Kidney (tissue), 14 donors: ENCODE results near the gene PNPLA5. TPM values are rescaled to one million over a fixed set of nuclear protein-coding genes. Genes with fewer than 3 reads are reported as not detected.

Experiments used
- DNase-seq, 5 donors: peaks; one replicate each; pipeline ENCODE4 v3.0.0-alpha.2; 2013 to 2020
- FAIRE-seq: peaks from 2 replicates; lab custom pipeline; 2012; peaks lifted over from hg19 to GRCh38; lab: Jason Lieb, UNC
- H3K27ac ChIP-seq, 2 donors: one replicate each; pipeline ENCODE4 v1.7.0; 2013; ENCODE audit warnings: low read depth in 2 of 2, low read length in 2 of 2, inconsistent platforms in 1 of 2
- H3K27me3 ChIP-seq: one replicate; pipeline ENCODE4 v1.7.1; 2013; ENCODE audit warnings: low read length, inconsistent platforms; ENCODE audit not compliant: control insufficient read depth, insufficient read depth
- H3K36me3 ChIP-seq, 3 donors: one replicate each; pipeline versions ENCODE4 v1.7.0 to v1.7.1; 2013; ENCODE audit warnings: low read length in 3 of 3, control low read depth in 1 of 3, inconsistent platforms in 1 of 3; ENCODE audit not compliant: insufficient read depth in 3 of 3, control insufficient read depth in 2 of 3
- H3K4me1 ChIP-seq, 3 donors: one replicate each; pipeline versions ENCODE4 v1.7.0 to v1.7.1; 2013; ENCODE audit warnings: low read length in 3 of 3, inconsistent platforms in 1 of 3, low read depth in 1 of 3; ENCODE audit not compliant: control insufficient read depth in 2 of 3, insufficient read depth in 2 of 3
- H3K4me3 ChIP-seq, 3 donors: one replicate each; pipeline versions ENCODE4 v1.7.0 to v1.8.1; 2013; ENCODE audit warnings: low read length in 3 of 3, control low read depth in 1 of 3, inconsistent platforms in 1 of 3
- H3K9ac ChIP-seq, 3 donors: one replicate each; pipeline versions ENCODE4 v1.7.0 to v1.7.1; 2013; ENCODE audit warnings: low read length in 3 of 3, control low read depth in 1 of 3, inconsistent platforms in 1 of 3
- H3K9me3 ChIP-seq, 3 donors: one replicate each; pipeline versions ENCODE4 v1.7.0 to v1.7.1; 2013; ENCODE audit warnings: low read length in 3 of 3, control low read depth in 1 of 3, inconsistent platforms in 1 of 3; ENCODE audit not compliant: control insufficient read depth in 2 of 3, insufficient read depth in 1 of 3
- CTCF ChIP-seq: IDR thresholded peaks from 3 replicates; pipeline ENCODE4 v1.5.1; 2012; ENCODE audit warnings: mild to moderate bottlenecking, moderate library complexity, borderline replicate concordance; ENCODE audit not compliant: insufficient read depth; ENCODE audit errors: extremely low read depth
- intact Hi-C: fragments of 100-400 bp; cut with DNase I; formaldehyde crosslinking; loops from one replicate; pipeline ENCODE4 v1.11.1; 2022
- polyA plus RNA-seq: library from polyadenylated mRNA; stranded (reverse); fragments of 350-450 nt; fragmentation: Illumina TruSeq; extraction: RNeasy Lipid Tissue Mini Kit (QIAGEN cat#74804); gene quantifications from one replicate; pipeline ENCODE4 v1.2.3, GENCODE V29; 2014; ENCODE audit warnings: low read depth, low replicate concordance; ENCODE audit not compliant: insufficient read depth
- total RNA-seq: library from RNA; stranded (reverse); fragmentation: NEBNext Ultra II Directional; extraction: Animal tissue kit (Norgen Biotek cat#: 25700); gene quantifications from one replicate; pipeline ENCODE4 v1.2.1, GENCODE V29; 2021
- donor health status: control.
- donor health status: control.
- donor health status: control.
- donor health status: control.
- donor health status: control.
- donor health status: DM: yes; HTN: yes; CAD: no.
- donor health status: Normal renal cell carcinoma (clear cell type).

Gene PNPLA5
- total and polyA plus RNA-seq, 2 donors from 2014 or later = not detected

- intact Hi-C loops = no loop called here
- peaks cover 19% of the 10 kb centered on the region for H3K27me3 ChIP-seq
- TF ChIP-seq CTCF = no peak
Observed at GRCh38 chr22:43889201-43889859, 2.5 kb downstream of the PNPLA5 start.

GRCh38 chr22:43888740-43889139 is 3.1 kb downstream of the PNPLA5 start:
- Histone ChIP-seq H3K9ac (no peak overlapping the region), H3K9me3 (no peaks in the 10 kb centered on the region), H3K4me3 (no peak overlapping the region), H3K27me3 (peaks cover 19% of the 10 kb centered on the region), H3K27ac (no peak overlapping the region), H3K4me1 (peaks cover 0 to 2% (median 0%) of the 10 kb centered on the region in 3 donors), H3K36me3 (no peaks in the 10 kb centered on the region)
- DNase-seq = peak in 1 of 5 donors; percentile 4
- no peak for TF ChIP-seq CTCF
- no peak for FAIRE-seq
- intact Hi-C loops = no loop called here

More at GRCh38 chr22:43889201-43889859, 2.5 kb downstream of the PNPLA5 start:
- Histone ChIP-seq H3K4me1 (peaks cover 0 to 2% (median 0%) of the 10 kb centered on the region in 3 donors), H3K9me3 (no peaks in the 10 kb centered on the region), H3K9ac (no peak overlapping the region), H3K36me3 (no peaks in the 10 kb centered on the region), H3K4me3 (no peak overlapping the region), H3K27ac (no peak overlapping the region)
- DNase-seq = peak in 2 of 5 donors; percentile 22 to 57
- FAIRE-seq = no peak

GRCh38 chr22:43887391-43887790 is 4.4 kb downstream of the PNPLA5 start:
- FAIRE-seq (no peak), DNase-seq (peak in 2 of 5 donors; percentile 12 to 36)
- no peak for TF ChIP-seq CTCF
- H3K27ac ChIP-seq = no peak overlapping the region
- peaks cover 19% of the 10 kb centered on the region for H3K27me3 ChIP-seq
- H3K36me3 ChIP-seq = no peaks in the 10 kb centered on the region
- no peak overlapping the region for H3K4me3 ChIP-seq
- no peaks in the 10 kb centered on the region for H3K9me3 ChIP-seq
- peaks cover 0 to 2% (median 0%) of the 10 kb centered on the region in 3 donors for H3K4me1 ChIP-seq
- no peak overlapping the region for H3K9ac ChIP-seq
- intact Hi-C loops = no loop called here
